ENCODE data around the gene AP5B1.

DNA sequence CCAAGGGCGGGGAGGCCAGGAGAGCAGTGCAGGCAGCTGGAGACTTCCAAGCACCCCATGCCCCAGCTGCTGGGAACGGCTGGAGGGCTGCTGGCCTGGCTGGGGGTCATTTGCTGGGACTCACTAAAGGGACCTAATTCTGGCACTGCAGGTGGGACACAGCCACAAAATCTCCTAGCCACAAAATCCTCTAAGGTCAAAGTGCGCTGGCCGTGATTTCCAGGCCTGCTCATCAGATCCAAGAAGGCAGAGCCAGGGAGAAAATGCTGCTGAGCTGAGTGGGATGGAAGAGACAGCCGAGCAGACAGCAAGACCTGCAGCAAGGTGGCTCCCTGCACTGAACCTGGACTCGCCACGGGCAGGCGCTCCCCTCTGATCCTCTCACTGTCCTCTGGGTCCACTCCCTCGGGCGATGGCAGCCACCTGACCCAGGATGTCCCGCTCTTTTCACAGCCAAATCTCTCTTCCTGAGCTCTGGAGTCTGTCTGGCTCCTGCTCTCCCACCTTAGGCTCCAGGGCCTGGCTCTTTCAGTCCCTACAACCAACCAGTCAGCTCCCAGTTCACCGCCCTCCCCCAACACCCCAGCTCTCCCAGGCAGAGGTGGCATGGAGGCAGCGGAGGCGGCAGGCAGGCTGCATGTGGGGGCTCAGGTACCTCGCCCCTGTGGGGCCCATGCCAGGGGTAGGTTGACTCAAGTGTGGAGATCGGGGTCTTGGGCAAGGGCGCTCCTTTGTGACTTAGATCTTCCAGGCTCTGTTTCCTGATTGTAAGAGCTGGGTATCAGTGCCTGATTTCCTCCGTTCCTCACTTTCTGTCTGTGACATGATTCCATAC, 20.6 kb upstream of the AP5B1 start:
- TF ChIP-seq CTCF (IDR thresholded peaks at IDR 0.05) (no peak), POLR2A (IDR thresholded peaks at IDR 0.05) (no peak)
